ENCODE data around the gene ARL5B. TPM values are rescaled to one million over a fixed set of nuclear protein-coding genes. Genes with fewer than 3 reads are reported as not detected.
A peak's percentile ranks its signal among the peaks of the same experiment; 100 is the strongest.

Gene ARL5B
- total and polyA plus RNA-seq, 3 donors from 2014 or later, result 9.4 to 18.3 (median 16.8) TPM

DNA sequence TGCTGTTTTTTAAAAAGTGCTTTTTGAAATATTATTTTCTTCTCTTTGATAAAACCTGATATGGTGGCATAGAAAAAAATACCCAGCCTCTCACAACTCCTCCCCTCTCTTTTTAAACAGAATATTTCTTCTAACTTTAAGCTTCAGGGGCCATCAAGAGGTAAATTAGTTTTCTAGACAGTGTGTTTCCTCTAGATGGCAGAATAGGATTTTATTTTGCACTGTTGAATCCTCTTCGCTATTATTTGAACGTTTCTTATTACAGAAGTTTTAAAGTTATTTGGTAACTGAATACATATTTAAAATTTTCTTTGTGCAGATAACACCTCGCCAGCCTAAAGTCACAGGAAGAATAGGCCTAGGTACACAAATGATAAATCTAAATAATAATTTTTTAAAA lies 30.3 kb downstream of the ARL5B start:
- Histone ChIP-seq H3K9me3 (no peaks in the 10 kb centered on the region), H3K27me3 (no peaks in the 10 kb centered on the region), H3K27ac (no peak overlapping the region), H3K4me1 (no peaks in the 10 kb centered on the region), H3K36me3 (ENCODE audit: low read depth, missing control alignments) (no peaks in the 10 kb centered on the region), H3K4me3 (no peak overlapping the region)
- DNase-seq, result no peak
- intact Hi-C loops (cut with DNase I; ENCODE audit: low total_unique reads), result no loop called here
- 20 to 29% methylated on average over 3 of the region's 3 CpGs for WGBS, 2 donors
- no peak for TF ChIP-seq POLR2A (IDR thresholded peaks at IDR 0.05)
- TF ChIP-seq, protein P1, sequence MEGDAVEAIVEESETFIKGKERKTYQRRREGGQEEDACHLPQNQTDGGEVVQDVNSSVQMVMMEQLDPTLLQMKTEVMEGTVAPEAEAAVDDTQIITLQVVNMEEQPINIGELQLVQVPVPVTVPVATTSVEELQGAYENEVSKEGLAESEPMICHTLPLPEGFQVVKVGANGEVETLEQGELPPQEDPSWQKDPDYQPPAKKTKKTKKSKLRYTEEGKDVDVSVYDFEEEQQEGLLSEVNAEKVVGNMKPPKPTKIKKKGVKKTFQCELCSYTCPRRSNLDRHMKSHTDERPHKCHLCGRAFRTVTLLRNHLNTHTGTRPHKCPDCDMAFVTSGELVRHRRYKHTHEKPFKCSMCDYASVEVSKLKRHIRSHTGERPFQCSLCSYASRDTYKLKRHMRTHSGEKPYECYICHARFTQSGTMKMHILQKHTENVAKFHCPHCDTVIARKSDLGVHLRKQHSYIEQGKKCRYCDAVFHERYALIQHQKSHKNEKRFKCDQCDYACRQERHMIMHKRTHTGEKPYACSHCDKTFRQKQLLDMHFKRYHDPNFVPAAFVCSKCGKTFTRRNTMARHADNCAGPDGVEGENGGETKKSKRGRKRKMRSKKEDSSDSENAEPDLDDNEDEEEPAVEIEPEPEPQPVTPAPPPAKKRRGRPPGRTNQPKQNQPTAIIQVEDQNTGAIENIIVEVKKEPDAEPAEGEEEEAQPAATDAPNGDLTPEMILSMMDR (IDR thresholded peaks at IDR 0.05), result peak in 1 of 3 experiments; percentile 25

DNA sequence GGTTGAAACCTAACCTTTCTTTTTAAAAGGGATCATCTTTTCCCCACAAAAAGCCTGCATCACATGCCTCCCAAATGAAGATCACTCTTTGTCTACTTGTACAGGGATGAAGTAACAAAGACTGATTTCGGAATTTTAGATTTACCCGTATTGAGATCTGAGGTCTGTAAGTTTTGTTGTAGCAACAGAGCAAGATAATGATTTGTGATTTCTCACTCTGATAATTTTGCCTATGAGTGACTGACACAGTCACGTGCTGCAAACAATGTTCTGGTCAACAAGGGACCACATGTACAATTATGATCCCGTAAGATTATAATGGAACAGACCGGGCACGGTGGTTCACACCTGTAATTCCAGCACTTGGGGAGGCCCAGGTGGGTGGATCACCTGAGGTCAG lies 31.3 kb downstream of the ARL5B start:
- Histone ChIP-seq H3K27ac (no peak overlapping the region), H3K9me3 (no peaks in the 10 kb centered on the region), H3K27me3 (no peaks in the 10 kb centered on the region), H3K36me3 (ENCODE audit: low read depth, missing control alignments) (no peaks in the 10 kb centered on the region), H3K4me3 (no peak overlapping the region), H3K4me1 (no peaks in the 10 kb centered on the region)
- WGBS, 2 donors, result 91% methylated on average over 6 of the region's 6 CpGs
- DNase-seq, result no peak
- intact Hi-C loops (cut with DNase I; ENCODE audit: low total_unique reads), result no loop called here
- TF ChIP-seq, protein P1 (IDR thresholded peaks at IDR 0.05), result no peak
- no peak for TF ChIP-seq POLR2A (IDR thresholded peaks at IDR 0.05)

DNA sequence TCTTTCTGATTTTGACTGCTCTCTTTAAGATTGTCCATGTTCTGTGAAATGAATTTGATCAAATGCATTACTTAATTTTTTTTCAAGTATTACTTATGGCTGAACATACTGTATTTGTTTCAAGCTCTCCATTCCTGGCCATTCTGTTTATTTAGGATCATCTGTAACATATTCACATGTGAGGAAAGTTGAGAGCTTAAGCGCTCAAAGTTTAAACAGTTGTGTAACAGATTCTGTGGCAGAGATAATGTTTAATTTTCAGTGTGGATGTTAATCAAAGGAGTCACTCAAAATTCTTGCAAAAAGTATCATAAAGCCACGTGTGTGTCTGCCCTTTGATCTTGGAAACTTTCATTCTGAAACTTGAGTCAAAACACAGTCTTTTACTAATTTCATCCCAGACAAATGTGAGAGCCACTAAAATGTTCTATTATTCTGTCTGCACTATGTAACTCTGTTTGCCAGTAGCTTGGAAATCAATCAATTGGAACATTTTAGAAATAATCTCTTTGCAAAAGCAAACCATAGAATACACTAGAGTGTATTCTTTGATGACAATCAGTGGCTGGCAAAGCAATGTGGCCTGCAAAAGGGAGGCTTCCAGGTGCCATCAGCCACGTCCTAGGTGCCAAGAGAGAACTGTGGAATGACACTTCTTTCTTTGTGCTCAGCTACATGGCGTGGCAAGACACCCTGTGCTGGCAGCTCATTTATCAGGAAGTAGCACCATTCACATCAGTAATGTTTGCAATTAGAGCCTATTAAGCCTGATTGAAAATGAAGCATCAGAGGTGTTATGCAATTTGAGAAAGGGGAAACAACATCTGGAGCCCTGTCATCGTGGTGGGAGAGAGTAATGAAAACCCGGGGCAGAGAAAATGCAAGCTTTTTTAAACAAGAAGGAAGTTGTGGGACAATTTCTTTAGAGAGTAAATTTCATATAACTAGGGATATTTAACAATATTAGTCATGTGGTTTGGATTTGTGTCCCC lies 40.9 kb downstream of the ARL5B start:
- WGBS, 2 donors, result 65 to 73% methylated on average over 6 of the region's 6 CpGs
- H3K27ac ChIP-seq, result no peak overlapping the region
- no peaks in the 10 kb centered on the region for H3K27me3 ChIP-seq
- no peaks in the 10 kb centered on the region for H3K36me3 ChIP-seq (ENCODE audit: low read depth, missing control alignments)
- intact Hi-C loops (cut with DNase I; ENCODE audit: low total_unique reads), result no loop called here
- H3K4me3 ChIP-seq, result no peak overlapping the region
- no peaks in the 10 kb centered on the region for H3K4me1 ChIP-seq
- DNase-seq, result no peak
- TF ChIP-seq POLR2A (IDR thresholded peaks at IDR 0.05), result no peak
- TF ChIP-seq, protein P1 (IDR thresholded peaks at IDR 0.05), result no peak
- no peaks in the 10 kb centered on the region for H3K9me3 ChIP-seq

DNA sequence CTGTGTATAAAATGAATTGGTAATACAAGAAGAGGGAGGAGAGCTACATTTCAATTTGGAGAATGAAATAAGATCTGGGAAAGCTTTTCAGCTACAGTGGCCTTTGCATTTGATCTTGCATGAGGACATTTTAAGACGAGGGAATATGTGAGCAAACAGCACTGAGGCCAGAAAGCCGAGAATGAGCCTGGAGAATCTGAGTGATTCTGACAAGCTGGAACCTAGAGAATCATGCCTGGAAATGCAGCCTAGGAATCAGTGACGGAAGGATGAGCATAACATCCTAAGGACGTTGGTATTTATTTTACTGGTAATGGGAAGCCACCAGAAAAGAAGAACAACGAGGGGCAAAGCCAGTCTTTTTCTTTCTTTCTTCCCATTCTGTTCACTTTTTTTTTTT lies 44.3 kb downstream of the ARL5B start:
- 72 to 75% methylated on average over 5 of the region's 5 CpGs for WGBS, 2 donors
- intact Hi-C loops (cut with DNase I; ENCODE audit: low total_unique reads), result no loop called here
- no peak for TF ChIP-seq POLR2A (IDR thresholded peaks at IDR 0.05)
- TF ChIP-seq, protein P1 (IDR thresholded peaks at IDR 0.05), result no peak
- Histone ChIP-seq H3K9me3 (no peaks in the 10 kb centered on the region), H3K36me3 (ENCODE audit: low read depth, missing control alignments) (no peaks in the 10 kb centered on the region), H3K27me3 (no peaks in the 10 kb centered on the region), H3K27ac (no peak overlapping the region), H3K4me1 (no peaks in the 10 kb centered on the region), H3K4me3 (no peak overlapping the region)
- no peak for DNase-seq

Data from testis (tissue), 3 donors.